HUES48 (cell line): ENCODE measurements around the gene GIMAP1.

ENCODE experiments used
- H3K27ac ChIP-seq: one replicate; pipeline ENCODE4 v1.7.0; 2013; ENCODE audit warnings: low read depth, low read length, inconsistent platforms
- H3K27me3 ChIP-seq: 2 replicates; pipeline ENCODE4 v1.6.1; 2013; ENCODE audit warnings: mild to moderate bottlenecking, low read length; ENCODE audit not compliant: control insufficient read depth, insufficient read depth
- H3K36me3 ChIP-seq: 2 replicates; pipeline ENCODE4 v1.6.1; 2013; ENCODE audit warnings: low read length; ENCODE audit not compliant: control insufficient read depth, insufficient read depth
- H3K4me1 ChIP-seq: 2 replicates; pipeline ENCODE4 v1.6.1; 2013; ENCODE audit warnings: mild to moderate bottlenecking, low read length; ENCODE audit not compliant: control insufficient read depth, insufficient read depth
- H3K4me3 ChIP-seq: 2 replicates; pipeline ENCODE4 v1.5.1; 2013; ENCODE audit warnings: mild to moderate bottlenecking, low read depth, low read length
- H3K9ac ChIP-seq: 2 replicates; pipeline ENCODE4 v1.6.1; 2013; ENCODE audit warnings: mild to moderate bottlenecking, low read depth, low read length, moderate library complexity
- H3K9me3 ChIP-seq: 2 replicates; pipeline ENCODE4 v1.6.1; 2013; ENCODE audit warnings: low read length; ENCODE audit not compliant: control insufficient read depth, insufficient read depth

The GIMAP1 gene

GRCh38 chr7:150737265-150738055 lies 21.0 kb downstream of the GIMAP1 start, which contains the start of gene GIMAP5:
Gene GIMAP5, plus strand, starts transcription at chr7:150737418. Its CDS starts 3,467 bp downstream, at chr7:150740885.
- Histone ChIP-seq H3K36me3 (no peaks in the 10 kb centered on the region), H3K4me3 (no peak within 1 kb of the TSS), H3K9me3 (no peaks in the 10 kb centered on the region), H3K4me1 (0 out of 2 replicates have a peak, but pooled peaks cover 3% of the 10 kb centered on the region), H3K27ac (no peak within 1 kb of the TSS), H3K9ac (no peak within 1 kb of the TSS), H3K27me3 (peaks cover 99% of the 10 kb centered on the region)

- no peak overlapping the region for H3K9ac ChIP-seq
- H3K9me3 ChIP-seq, result no peaks in the 10 kb centered on the region
- no peak overlapping the region for H3K4me3 ChIP-seq
- H3K4me1 ChIP-seq, result 0 out of 2 replicates have a peak, but pooled peaks cover 3% of the 10 kb centered on the region
- H3K36me3 ChIP-seq, result no peaks in the 10 kb centered on the region
- H3K27me3 ChIP-seq, result peaks cover 99% of the 10 kb centered on the region
- no peak overlapping the region for H3K27ac ChIP-seq
These were observed 21.7 kb downstream of the GIMAP1 start for GRCh38 chr7:150738092-150738491.

GRCh38 chr7:150738591-150739001 lies 22.2 kb downstream of the GIMAP1 start:
- H3K9ac ChIP-seq, result no peak overlapping the region
- H3K27ac ChIP-seq, result no peak overlapping the region
- H3K4me1 ChIP-seq, result 0 out of 2 replicates have a peak, but pooled peaks cover 3% of the 10 kb centered on the region
- no peaks in the 10 kb centered on the region for H3K9me3 ChIP-seq
- H3K27me3 ChIP-seq, result peaks cover 99% of the 10 kb centered on the region
- H3K4me3 ChIP-seq, result no peak overlapping the region
- H3K36me3 ChIP-seq, result no peaks in the 10 kb centered on the region

GRCh38 chr7:150739033-150739432 lies 22.6 kb downstream of the GIMAP1 start:
- no peak overlapping the region for H3K27ac ChIP-seq
- H3K4me3 ChIP-seq, result no peak overlapping the region
- 0 out of 2 replicates have a peak, but pooled peaks cover 3% of the 10 kb centered on the region for H3K4me1 ChIP-seq
- H3K36me3 ChIP-seq, result no peaks in the 10 kb centered on the region
- peaks cover 99% of the 10 kb centered on the region for H3K27me3 ChIP-seq
- no peak overlapping the region for H3K9ac ChIP-seq
- no peaks in the 10 kb centered on the region for H3K9me3 ChIP-seq

GRCh38 chr7:150740053-150740452 lies 23.6 kb downstream of the GIMAP1 start:
- Histone ChIP-seq H3K9ac (no peak overlapping the region), H3K4me1 (0 out of 2 replicates have a peak, but pooled peaks cover 3% of the 10 kb centered on the region), H3K4me3 (no peak overlapping the region), H3K27ac (no peak overlapping the region), H3K27me3 (peaks cover 98% of the 10 kb centered on the region), H3K36me3 (no peaks in the 10 kb centered on the region), H3K9me3 (no peaks in the 10 kb centered on the region)

GRCh38 chr7:150742286-150742968 lies 26.0 kb downstream of the GIMAP1 start:
- Histone ChIP-seq H3K27me3 (peaks cover 98% of the 10 kb centered on the region), H3K4me3 (no peak overlapping the region), H3K27ac (no peak overlapping the region), H3K4me1 (no peaks in the 10 kb centered on the region), H3K36me3 (no peaks in the 10 kb centered on the region), H3K9me3 (no peaks in the 10 kb centered on the region), H3K9ac (no peak overlapping the region)

GRCh38 chr7:150744041-150744656 lies 27.7 kb downstream of the GIMAP1 start:
- no peaks in the 10 kb centered on the region for H3K4me1 ChIP-seq
- H3K27ac ChIP-seq, result no peak overlapping the region
- H3K4me3 ChIP-seq, result no peak overlapping the region
- no peaks in the 10 kb centered on the region for H3K9me3 ChIP-seq
- H3K27me3 ChIP-seq, result peaks cover 98% of the 10 kb centered on the region
- no peaks in the 10 kb centered on the region for H3K36me3 ChIP-seq
- H3K9ac ChIP-seq, result no peak overlapping the region

GRCh38 chr7:150745086-150745485 lies 28.7 kb downstream of the GIMAP1 start:
- Histone ChIP-seq H3K9ac (no peak overlapping the region), H3K27ac (no peak overlapping the region), H3K4me1 (no peaks in the 10 kb centered on the region), H3K4me3 (no peak overlapping the region), H3K36me3 (no peaks in the 10 kb centered on the region), H3K9me3 (no peaks in the 10 kb centered on the region), H3K27me3 (peaks cover 98% of the 10 kb centered on the region)

GRCh38 chr7:150745876-150746275 lies 29.5 kb downstream of the GIMAP1 start:
- no peak overlapping the region for H3K9ac ChIP-seq
- H3K9me3 ChIP-seq, result no peaks in the 10 kb centered on the region
- H3K4me3 ChIP-seq, result no peak overlapping the region
- H3K27ac ChIP-seq, result no peak overlapping the region
- no peaks in the 10 kb centered on the region for H3K36me3 ChIP-seq
- H3K27me3 ChIP-seq, result peaks cover 94% of the 10 kb centered on the region
- no peaks in the 10 kb centered on the region for H3K4me1 ChIP-seq

GRCh38 chr7:150746921-150747320 lies 30.5 kb downstream of the GIMAP1 start:
- no peak overlapping the region for H3K4me3 ChIP-seq
- H3K4me1 ChIP-seq, result no peaks in the 10 kb centered on the region
- H3K27ac ChIP-seq, result no peak overlapping the region
- H3K36me3 ChIP-seq, result no peaks in the 10 kb centered on the region
- H3K9ac ChIP-seq, result no peak overlapping the region
- H3K9me3 ChIP-seq, result no peaks in the 10 kb centered on the region
- H3K27me3 ChIP-seq, result peaks cover 88% of the 10 kb centered on the region

GRCh38 chr7:150748376-150748775 lies 32.0 kb downstream of the GIMAP1 start:
- no peaks in the 10 kb centered on the region for H3K9me3 ChIP-seq
- peaks cover 86% of the 10 kb centered on the region for H3K27me3 ChIP-seq
- no peaks in the 10 kb centered on the region for H3K4me1 ChIP-seq
- no peak overlapping the region for H3K4me3 ChIP-seq
- no peak overlapping the region for H3K9ac ChIP-seq
- no peak overlapping the region for H3K27ac ChIP-seq
- H3K36me3 ChIP-seq, result no peaks in the 10 kb centered on the region
